CD4-positive, alpha-beta T cell treated with Interleukin-6 at 100 ng/mL for 8 hours (primary cell): ENCODE measurements around the gene EPB41L2.
"Not testable (repeated sequence)": the region's sequence is repeated elsewhere in the genome, so short reads cannot be mapped to it uniquely, and the experiment has no call there.

Experiments used
- DNase-seq: peaks from one replicate; pipeline ENCODE4 v3.0.0-alpha.2; 2020; ENCODE audit warnings: mixed read lengths, low spot score

Gene EPB41L2

GRCh38 chr6:131003488-131004386 lies 59.3 kb downstream of the EPB41L2 start:
- DNase-seq = no peak

GRCh38 chr6:131002661-131002980 lies 60.4 kb downstream of the EPB41L2 start:
- no peak for DNase-seq

- no peak for DNase-seq
These were observed 60.9 kb downstream of the EPB41L2 start for GRCh38 chr6:131001945-131002660.

GRCh38 chr6:131001111-131001736 lies 61.8 kb downstream of the EPB41L2 start:
- DNase-seq = no peak

GRCh38 chr6:131000544-131000943 lies 62.5 kb downstream of the EPB41L2 start:
- DNase-seq = no peak

- no peak for DNase-seq
These were observed 65.8 kb downstream of the EPB41L2 start for GRCh38 chr6:130997061-130997753.

GRCh38 chr6:130996635-130997034 lies 66.4 kb downstream of the EPB41L2 start:
- DNase-seq = no peak

GRCh38 chr6:130995783-130996447 lies 67.1 kb downstream of the EPB41L2 start:
- DNase-seq = no peak

GRCh38 chr6:130994319-130995097 lies 68.5 kb downstream of the EPB41L2 start:
- DNase-seq = no peak

GRCh38 chr6:130993292-130993765 lies 69.7 kb downstream of the EPB41L2 start:
- no peak for DNase-seq

- DNase-seq = no peak
These were observed 71.5 kb downstream of the EPB41L2 start for GRCh38 chr6:130991422-130992137.

- not testable (repeated sequence) for DNase-seq
These were observed 75.5 kb downstream of the EPB41L2 start for GRCh38 chr6:130987539-130987938.

- DNase-seq = no peak
These were observed 77.9 kb downstream of the EPB41L2 start for GRCh38 chr6:130985115-130985514.

GRCh38 chr6:130982941-130983456 lies 80.0 kb downstream of the EPB41L2 start:
- no peak for DNase-seq

- DNase-seq = no peak
These were observed 80.9 kb downstream of the EPB41L2 start for GRCh38 chr6:130982135-130982534.

- DNase-seq = no peak
These were observed 81.6 kb downstream of the EPB41L2 start for GRCh38 chr6:130981409-130981808.

- no peak for DNase-seq
These were observed 82.6 kb downstream of the EPB41L2 start for GRCh38 chr6:130980310-130981032.

GRCh38 chr6:130978660-130979396 lies 84.2 kb downstream of the EPB41L2 start:
- no peak for DNase-seq
